ENCODE measurements around the gene EAPP. TPM values are rescaled to one million over a fixed set of nuclear protein-coding genes. Genes with fewer than 3 reads are reported as not detected.

EAPP gene
- total and polyA plus RNA-seq, 2 of the 13 experiments (the other 11 are each of a cell fraction or from before 2014, with no cell fraction given) = 68.7 to 110 TPM

DNA sequence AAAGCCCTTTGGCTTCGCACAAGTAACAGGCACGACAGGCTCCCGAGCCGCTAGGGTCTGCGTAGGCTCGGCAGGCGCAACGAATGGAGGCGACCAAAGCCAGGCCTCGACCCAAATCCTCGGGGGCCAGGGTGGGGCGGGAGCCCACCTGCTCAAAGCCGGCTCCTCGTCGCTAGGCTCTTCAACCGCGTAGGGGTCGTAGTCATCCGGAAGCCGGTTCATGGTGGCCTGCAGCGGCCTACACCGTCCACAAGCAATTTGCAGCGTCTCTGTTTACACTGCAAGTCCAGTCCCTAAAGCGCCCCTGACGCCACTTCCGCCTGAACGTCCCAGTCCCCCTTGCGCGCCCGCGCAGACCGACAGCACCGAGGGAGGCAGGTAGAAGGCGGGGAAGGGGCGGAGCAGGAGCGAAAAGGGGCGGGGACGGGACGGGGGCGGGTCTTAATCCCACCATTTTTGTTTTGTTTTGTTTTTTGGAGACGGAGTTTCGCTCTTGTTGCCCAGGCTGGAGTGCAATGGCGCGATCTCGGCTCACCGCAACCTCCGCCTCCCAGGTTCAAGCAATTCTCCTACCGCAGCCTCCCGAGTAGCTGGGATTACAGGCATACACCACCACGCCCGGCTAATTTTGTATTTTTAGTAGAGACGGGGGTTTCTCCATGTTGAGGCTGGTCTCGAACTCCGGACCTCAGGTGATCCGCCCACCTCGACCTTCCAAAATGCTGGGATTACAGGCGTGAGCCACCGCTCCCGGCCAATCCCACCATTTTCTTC, at the start of gene EAPP (continued):
- TF ChIP-seq, protein P1, sequence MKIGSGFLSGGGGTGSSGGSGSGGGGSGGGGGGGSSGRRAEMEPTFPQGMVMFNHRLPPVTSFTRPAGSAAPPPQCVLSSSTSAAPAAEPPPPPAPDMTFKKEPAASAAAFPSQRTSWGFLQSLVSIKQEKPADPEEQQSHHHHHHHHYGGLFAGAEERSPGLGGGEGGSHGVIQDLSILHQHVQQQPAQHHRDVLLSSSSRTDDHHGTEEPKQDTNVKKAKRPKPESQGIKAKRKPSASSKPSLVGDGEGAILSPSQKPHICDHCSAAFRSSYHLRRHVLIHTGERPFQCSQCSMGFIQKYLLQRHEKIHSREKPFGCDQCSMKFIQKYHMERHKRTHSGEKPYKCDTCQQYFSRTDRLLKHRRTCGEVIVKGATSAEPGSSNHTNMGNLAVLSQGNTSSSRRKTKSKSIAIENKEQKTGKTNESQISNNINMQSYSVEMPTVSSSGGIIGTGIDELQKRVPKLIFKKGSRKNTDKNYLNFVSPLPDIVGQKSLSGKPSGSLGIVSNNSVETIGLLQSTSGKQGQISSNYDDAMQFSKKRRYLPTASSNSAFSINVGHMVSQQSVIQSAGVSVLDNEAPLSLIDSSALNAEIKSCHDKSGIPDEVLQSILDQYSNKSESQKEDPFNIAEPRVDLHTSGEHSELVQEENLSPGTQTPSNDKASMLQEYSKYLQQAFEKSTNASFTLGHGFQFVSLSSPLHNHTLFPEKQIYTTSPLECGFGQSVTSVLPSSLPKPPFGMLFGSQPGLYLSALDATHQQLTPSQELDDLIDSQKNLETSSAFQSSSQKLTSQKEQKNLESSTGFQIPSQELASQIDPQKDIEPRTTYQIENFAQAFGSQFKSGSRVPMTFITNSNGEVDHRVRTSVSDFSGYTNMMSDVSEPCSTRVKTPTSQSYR (CRISPR knock-in tag; IDR thresholded peaks at IDR 0.05; ENCODE audit: borderline replicate concordance) = no peak; the same call in 1 of the 2 replicates
- no peak for TF ChIP-seq ZNF672 (CRISPR knock-in tag; IDR thresholded peaks at IDR 0.05)
- TF ChIP-seq, protein P2, sequence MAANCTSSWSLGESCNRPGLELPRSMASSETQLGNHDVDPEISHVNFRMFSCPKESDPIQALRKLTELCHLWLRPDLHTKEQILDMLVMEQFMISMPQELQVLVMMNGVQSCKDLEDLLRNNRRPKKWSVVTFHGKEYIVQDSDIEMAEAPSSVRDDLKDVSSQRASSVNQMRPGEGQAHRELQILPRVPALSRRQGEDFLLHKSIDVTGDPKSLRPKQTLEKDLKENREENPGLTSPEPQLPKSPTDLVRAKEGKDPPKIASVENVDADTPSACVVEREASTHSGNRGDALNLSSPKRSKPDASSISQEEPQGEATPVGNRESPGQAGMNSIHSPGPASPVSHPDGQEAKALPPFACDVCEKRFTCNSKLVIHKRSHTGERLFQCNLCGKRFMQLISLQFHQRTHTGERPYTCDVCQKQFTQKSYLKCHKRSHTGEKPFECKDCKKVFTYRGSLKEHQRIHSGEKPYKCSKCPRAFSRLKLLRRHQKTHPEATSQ (CRISPR knock-in tag; IDR thresholded peaks at IDR 0.05; ENCODE audit: borderline replicate concordance) = 0 out of 2 replicates have a peak, but pooled peaks have one; percentile 84
- TF ChIP-seq ZBTB38 (CRISPR knock-in tag; IDR thresholded peaks at IDR 0.05) = peak; percentile 98
- TF ChIP-seq, protein P3, sequence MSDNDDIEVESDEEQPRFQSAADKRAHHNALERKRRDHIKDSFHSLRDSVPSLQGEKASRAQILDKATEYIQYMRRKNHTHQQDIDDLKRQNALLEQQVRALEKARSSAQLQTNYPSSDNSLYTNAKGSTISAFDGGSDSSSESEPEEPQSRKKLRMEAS (IDR thresholded peaks at IDR 0.05) = peak; percentile 95
- TF ChIP-seq ZNF382 (CRISPR knock-in tag; IDR thresholded peaks at IDR 0.05; ENCODE audit: borderline replicate concordance) = no peak
- no peak for TF ChIP-seq CAMTA2 (CRISPR knock-in tag; IDR thresholded peaks at IDR 0.05; ENCODE audit: borderline replicate concordance)
- TF ChIP-seq FLYWCH1 (CRISPR knock-in tag; IDR thresholded peaks at IDR 0.05) = 0 out of 2 replicates have a peak, but pooled peaks have one; percentile 9
- TF ChIP-seq ZSCAN22 (CRISPR knock-in tag; IDR thresholded peaks at IDR 0.05) = peak; percentile 82
- TF ChIP-seq ZNF205 (CRISPR knock-in tag; IDR thresholded peaks at IDR 0.05) = peak; percentile 99
- peak; percentile 100 for TF ChIP-seq KAT7 (CRISPR knock-in tag; IDR thresholded peaks at IDR 0.05; ENCODE audit: borderline replicate concordance)
- TF ChIP-seq NFYC (CRISPR knock-in tag; IDR thresholded peaks at IDR 0.05) = peak; percentile 61
- no peak for TF ChIP-seq NFIC (IDR thresholded peaks at IDR 0.05; ENCODE audit: low read length)
- TF ChIP-seq, protein P4, sequence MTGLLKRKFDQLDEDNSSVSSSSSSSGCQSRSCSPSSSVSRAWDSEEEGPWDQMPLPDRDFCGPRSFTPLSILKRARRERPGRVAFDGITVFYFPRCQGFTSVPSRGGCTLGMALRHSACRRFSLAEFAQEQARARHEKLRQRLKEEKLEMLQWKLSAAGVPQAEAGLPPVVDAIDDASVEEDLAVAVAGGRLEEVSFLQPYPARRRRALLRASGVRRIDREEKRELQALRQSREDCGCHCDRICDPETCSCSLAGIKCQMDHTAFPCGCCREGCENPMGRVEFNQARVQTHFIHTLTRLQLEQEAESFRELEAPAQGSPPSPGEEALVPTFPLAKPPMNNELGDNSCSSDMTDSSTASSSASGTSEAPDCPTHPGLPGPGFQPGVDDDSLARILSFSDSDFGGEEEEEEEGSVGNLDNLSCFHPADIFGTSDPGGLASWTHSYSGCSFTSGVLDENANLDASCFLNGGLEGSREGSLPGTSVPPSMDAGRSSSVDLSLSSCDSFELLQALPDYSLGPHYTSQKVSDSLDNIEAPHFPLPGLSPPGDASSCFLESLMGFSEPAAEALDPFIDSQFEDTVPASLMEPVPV (CRISPR knock-in tag; IDR thresholded peaks at IDR 0.05) = peak; percentile 96
- peak; percentile 81; the same call in 1 of the 2 replicates for TF ChIP-seq ZNF451 (CRISPR knock-in tag; IDR thresholded peaks at IDR 0.05)
- TF ChIP-seq ZSCAN29 (CRISPR knock-in tag; conservative IDR thresholded peaks at IDR 0.05) = peak; percentile 98
- peak; percentile 98 for TF ChIP-seq ZNF430 (CRISPR knock-in tag; IDR thresholded peaks at IDR 0.05)
- TF ChIP-seq, protein P5, sequence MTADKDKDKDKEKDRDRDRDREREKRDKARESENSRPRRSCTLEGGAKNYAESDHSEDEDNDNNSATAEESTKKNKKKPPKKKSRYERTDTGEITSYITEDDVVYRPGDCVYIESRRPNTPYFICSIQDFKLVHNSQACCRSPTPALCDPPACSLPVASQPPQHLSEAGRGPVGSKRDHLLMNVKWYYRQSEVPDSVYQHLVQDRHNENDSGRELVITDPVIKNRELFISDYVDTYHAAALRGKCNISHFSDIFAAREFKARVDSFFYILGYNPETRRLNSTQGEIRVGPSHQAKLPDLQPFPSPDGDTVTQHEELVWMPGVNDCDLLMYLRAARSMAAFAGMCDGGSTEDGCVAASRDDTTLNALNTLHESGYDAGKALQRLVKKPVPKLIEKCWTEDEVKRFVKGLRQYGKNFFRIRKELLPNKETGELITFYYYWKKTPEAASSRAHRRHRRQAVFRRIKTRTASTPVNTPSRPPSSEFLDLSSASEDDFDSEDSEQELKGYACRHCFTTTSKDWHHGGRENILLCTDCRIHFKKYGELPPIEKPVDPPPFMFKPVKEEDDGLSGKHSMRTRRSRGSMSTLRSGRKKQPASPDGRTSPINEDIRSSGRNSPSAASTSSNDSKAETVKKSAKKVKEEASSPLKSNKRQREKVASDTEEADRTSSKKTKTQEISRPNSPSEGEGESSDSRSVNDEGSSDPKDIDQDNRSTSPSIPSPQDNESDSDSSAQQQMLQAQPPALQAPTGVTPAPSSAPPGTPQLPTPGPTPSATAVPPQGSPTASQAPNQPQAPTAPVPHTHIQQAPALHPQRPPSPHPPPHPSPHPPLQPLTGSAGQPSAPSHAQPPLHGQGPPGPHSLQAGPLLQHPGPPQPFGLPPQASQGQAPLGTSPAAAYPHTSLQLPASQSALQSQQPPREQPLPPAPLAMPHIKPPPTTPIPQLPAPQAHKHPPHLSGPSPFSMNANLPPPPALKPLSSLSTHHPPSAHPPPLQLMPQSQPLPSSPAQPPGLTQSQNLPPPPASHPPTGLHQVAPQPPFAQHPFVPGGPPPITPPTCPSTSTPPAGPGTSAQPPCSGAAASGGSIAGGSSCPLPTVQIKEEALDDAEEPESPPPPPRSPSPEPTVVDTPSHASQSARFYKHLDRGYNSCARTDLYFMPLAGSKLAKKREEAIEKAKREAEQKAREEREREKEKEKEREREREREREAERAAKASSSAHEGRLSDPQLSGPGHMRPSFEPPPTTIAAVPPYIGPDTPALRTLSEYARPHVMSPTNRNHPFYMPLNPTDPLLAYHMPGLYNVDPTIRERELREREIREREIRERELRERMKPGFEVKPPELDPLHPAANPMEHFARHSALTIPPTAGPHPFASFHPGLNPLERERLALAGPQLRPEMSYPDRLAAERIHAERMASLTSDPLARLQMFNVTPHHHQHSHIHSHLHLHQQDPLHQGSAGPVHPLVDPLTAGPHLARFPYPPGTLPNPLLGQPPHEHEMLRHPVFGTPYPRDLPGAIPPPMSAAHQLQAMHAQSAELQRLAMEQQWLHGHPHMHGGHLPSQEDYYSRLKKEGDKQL (CRISPR knock-in tag; IDR thresholded peaks at IDR 0.05; ENCODE audit: low read depth) = peak; percentile 80; the same call in 1 of the 2 replicates
